Regular cardiac myocyte (primary cell): ENCODE measurements around the gene MASP2. TPM values are rescaled to one million over a fixed set of nuclear protein-coding genes. Genes with fewer than 3 reads are reported as not detected.

Experiments
- total RNA-seq: library from RNA; depleted of rRNA; stranded (reverse); fragments of >200 nt; gene quantifications from 2 replicates; pipeline ENCODE4 v1.2.3, GENCODE V29; 2014

The MASP2 gene
- 0.19 TPM in 1 of 2 replicates, not detected in the other for total RNA-seq

GRCh38 chr1:11046625-11047365, at the start of gene MASP2:
TSS of gene MASP2 (minus strand) at chr1:11047239. CDS start at chr1:11047207, 32 bp downstream.

GRCh38 chr1:11059968-11060830, 13.2 kb upstream of the MASP2 start, which contains the start of gene SRM:
TSS of gene SRM (minus strand) at chr1:11060018. CDS start at chr1:11059943, 75 bp downstream.

DNA sequence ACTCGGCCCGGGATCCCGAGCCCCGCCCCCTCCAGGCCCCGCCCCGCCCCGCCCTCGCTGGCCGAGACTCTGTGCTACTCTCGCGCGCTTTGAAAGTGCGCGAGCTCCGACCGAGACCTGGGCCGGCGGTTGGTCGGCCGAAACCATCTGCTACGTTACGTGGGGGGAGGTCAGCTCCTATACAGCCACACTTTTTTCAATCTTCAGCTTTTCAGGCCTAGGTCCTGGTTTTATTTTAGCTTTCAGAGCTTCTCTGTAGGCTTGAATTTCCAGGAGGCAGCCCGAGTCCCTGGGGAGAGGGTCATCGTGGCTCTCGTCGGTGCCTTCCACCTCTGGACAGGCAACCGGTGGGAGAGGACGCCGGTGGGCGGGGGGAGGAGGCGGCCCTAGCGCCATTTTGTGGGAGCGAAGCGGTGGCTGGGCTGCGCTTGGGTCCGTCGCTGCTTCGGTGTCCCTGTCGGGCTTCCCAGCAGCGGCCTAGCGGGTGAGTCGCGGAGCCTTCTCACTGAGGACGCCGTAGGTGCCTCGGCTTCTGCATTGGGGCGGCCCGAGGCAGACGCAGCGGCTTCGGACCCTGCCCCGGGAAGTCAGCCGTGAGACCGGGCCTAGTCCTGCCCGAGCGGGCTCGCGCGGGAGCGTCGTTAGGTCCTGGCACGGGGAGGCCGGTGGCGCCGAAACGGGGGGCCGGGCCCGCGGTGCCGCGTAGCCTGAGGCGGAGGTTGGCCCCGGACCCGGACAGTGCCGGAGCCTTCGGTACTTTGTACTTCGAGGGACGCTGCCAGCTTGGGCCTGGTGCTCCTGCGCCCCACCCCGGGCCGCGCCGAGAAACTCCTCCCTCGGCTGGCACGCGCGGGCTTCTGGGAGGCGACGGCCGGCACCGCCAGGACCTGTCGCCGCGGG, 34.5 kb downstream of the MASP2 start, which contains the start of gene TARDBP:
Gene TARDBP (plus strand): TSS at position 395 of the 900 bp plus-strand sequence. CDS start 1,074 bp downstream, outside the sequence.

Other genes with a start within 250 kb of the MASP2 start
- 112 and 119 TPM in 2 replicates for gene TARDBP, start 34.6 kb downstream of the MASP2 start, total RNA-seq
- 14.4 and 38.0 TPM in 2 replicates for gene SRM, start 12.8 kb upstream of the MASP2 start, total RNA-seq
- 25.1 and 38.2 TPM in 2 replicates for gene EXOSC10, start 52.6 kb upstream of the MASP2 start, total RNA-seq
- under 0.01 TPM in 1 of 2 replicates, not detected in the other for gene ANGPTL7, start 142.1 kb upstream of the MASP2 start, total RNA-seq
- 28.2 and 38.0 TPM in 2 replicates for gene MTOR, start 215.3 kb upstream of the MASP2 start, total RNA-seq
- 5.4 and 8.2 TPM in 2 replicates for gene UBIAD1, start 226.0 kb upstream of the MASP2 start, total RNA-seq